D341Med (cell line): ENCODE data around the gene DDC.

Source experiments
- DNase-seq: peaks from one replicate; pipeline ENCODE4 v3.0.0; 2012; ENCODE audit warnings: low spot score

Gene DDC

GRCh38 chr7:50454968-50455367, 110.2 kb downstream of the DDC start:
- no peak for DNase-seq

- no peak for DNase-seq
Observed at GRCh38 chr7:50450590-50451032, 114.6 kb downstream of the DDC start.

GRCh38 chr7:50449881-50450589, 115.2 kb downstream of the DDC start, which contains the start of gene FIGNL1:
Gene FIGNL1 (minus strand): TSS chr7:50450350. CDS start chr7:50447287, 3,063 bp downstream.
- DNase-seq: peak; percentile 96

GRCh38 chr7:50449501-50449880, 115.7 kb downstream of the DDC start:
- no peak for DNase-seq

- DNase-seq: no peak
Observed at GRCh38 chr7:50448823-50449222, 116.4 kb downstream of the DDC start.

- DNase-seq: no peak
Observed at GRCh38 chr7:50446542-50446960, 118.7 kb downstream of the DDC start.

GRCh38 chr7:50436133-50436806, 128.9 kb downstream of the DDC start:
- DNase-seq: no peak

GRCh38 chr7:50431722-50432305, 133.4 kb downstream of the DDC start:
- DNase-seq: no peak

- no peak for DNase-seq
Observed at GRCh38 chr7:50431316-50431715, 133.9 kb downstream of the DDC start.

GRCh38 chr7:50428911-50429310, 136.3 kb downstream of the DDC start:
- DNase-seq: no peak

- no peak for DNase-seq
Observed at GRCh38 chr7:50427518-50427917, 137.7 kb downstream of the DDC start.

GRCh38 chr7:50426280-50427045, 138.7 kb downstream of the DDC start:
- DNase-seq: no peak

- DNase-seq: no peak
Observed at GRCh38 chr7:50425318-50425717, 139.9 kb downstream of the DDC start.

GRCh38 chr7:50423860-50424259, 141.3 kb downstream of the DDC start:
- DNase-seq: no peak

- DNase-seq: no peak
Observed at GRCh38 chr7:50422858-50423257, 142.3 kb downstream of the DDC start.

- no peak for DNase-seq
Observed at GRCh38 chr7:50421043-50421442, 144.2 kb downstream of the DDC start.

- DNase-seq: no peak
Observed at GRCh38 chr7:50418526-50419290, 146.5 kb downstream of the DDC start.

- DNase-seq: peak; percentile 83
Observed at GRCh38 chr7:50418086-50418515, 147.1 kb downstream of the DDC start.

GRCh38 chr7:50416527-50417182, 148.6 kb downstream of the DDC start:
- no peak for DNase-seq

- no peak for DNase-seq
Observed at GRCh38 chr7:50415844-50416364, 149.3 kb downstream of the DDC start.

- no peak for DNase-seq
Observed at GRCh38 chr7:50413561-50413960, 151.6 kb downstream of the DDC start.
